ENCODE results near the gene MAP3K4. TPM values are rescaled to one million over a fixed set of nuclear protein-coding genes. Genes with fewer than 3 reads are reported as not detected.

MAP3K4 gene
- total RNA-seq, 1 experiment from 2014 or later = 27.9 TPM

DNA sequence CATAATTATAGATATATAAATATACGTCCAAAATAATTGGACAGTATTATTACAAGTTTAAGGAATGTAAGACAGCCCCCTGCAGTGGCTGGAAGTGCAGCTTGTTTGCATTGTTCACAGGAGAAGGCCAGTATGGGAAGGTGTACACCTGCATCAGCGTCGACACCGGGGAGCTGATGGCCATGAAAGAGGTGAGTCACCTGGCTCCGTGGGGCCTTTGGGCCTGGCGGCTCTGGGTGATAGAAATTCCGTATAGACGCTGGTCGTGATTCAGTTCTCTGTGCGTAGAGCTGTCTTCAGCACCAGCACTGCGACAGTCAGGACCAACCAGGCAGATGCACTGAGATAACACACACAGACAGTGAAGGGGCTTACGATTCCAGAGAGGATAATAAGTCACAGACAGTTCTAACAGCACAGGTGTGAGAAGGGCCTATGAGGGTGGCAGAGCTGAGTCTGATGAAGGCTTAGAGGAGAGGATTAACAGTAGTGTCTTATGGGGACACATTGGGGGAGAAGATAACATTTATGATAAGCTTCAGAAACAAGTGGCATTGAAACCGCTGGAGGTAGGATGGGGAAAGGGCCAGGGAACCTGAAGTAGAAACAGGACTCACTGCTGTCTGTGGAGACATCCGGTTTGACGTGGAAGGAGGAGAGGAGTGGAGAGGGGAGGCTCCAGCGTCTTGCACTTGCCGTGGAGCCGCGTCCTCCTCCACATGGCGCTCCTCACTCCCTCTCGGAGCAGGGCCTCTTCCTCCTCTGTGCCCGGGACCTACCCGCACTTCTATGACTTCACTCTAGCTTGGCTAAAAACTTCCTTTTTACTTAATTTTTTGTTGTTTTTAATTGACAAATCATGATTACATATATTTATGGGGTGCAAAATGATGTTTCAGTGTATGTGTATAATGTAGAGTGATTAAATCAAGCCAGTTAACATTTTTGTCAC lies 116.5 kb downstream of the MAP3K4 start:
- ATAC-seq (no peak), DNase-seq (no peak)
- Histone ChIP-seq H3K79me2 (ENCODE audit: low read length) (no peaks in the 10 kb centered on the region), H3K9me2 (replicated peaks; ENCODE audit: low read length) (no peaks in the 10 kb centered on the region), H3K4me2 (ENCODE audit: low read length) (no peak overlapping the region), H3K4me3 (ENCODE audit: low read length) (no peak overlapping the region), H3K27me3 (ENCODE audit: low read length) (no peaks in the 10 kb centered on the region), H3K27ac (ENCODE audit: low read length) (no peak overlapping the region), H4K20me1 (ENCODE audit: low read length) (no peaks in the 10 kb centered on the region), H2AFZ (ENCODE audit: low read length) (no peak overlapping the region), H3K9me3 (ENCODE audit: low read length) (no peaks in the 10 kb centered on the region), H3K4me1 (ENCODE audit: insufficient read depth, low read length) (peaks cover 23% of the 10 kb centered on the region), H3F3A (ENCODE audit: low read length, unreplicated experiment) (peaks cover 3% of the 10 kb centered on the region), H3K36me3 (ENCODE audit: low read depth, low read length) (peaks cover 57% of the 10 kb centered on the region), H3K9ac (ENCODE audit: low read length) (no peak overlapping the region)
- POLR2A ChIA-PET (ENCODE audit: unreplicated experiment) = no interaction called here
- intact Hi-C loops (cut with micrococcal nuclease) = no loop called here
- CTCF ChIA-PET = no interaction called here
- BruUV-seq (replicated peaks) = no TSS peak
- TF ChIP-seq, protein P1, sequence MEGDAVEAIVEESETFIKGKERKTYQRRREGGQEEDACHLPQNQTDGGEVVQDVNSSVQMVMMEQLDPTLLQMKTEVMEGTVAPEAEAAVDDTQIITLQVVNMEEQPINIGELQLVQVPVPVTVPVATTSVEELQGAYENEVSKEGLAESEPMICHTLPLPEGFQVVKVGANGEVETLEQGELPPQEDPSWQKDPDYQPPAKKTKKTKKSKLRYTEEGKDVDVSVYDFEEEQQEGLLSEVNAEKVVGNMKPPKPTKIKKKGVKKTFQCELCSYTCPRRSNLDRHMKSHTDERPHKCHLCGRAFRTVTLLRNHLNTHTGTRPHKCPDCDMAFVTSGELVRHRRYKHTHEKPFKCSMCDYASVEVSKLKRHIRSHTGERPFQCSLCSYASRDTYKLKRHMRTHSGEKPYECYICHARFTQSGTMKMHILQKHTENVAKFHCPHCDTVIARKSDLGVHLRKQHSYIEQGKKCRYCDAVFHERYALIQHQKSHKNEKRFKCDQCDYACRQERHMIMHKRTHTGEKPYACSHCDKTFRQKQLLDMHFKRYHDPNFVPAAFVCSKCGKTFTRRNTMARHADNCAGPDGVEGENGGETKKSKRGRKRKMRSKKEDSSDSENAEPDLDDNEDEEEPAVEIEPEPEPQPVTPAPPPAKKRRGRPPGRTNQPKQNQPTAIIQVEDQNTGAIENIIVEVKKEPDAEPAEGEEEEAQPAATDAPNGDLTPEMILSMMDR (conservative IDR thresholded peaks at IDR 0.05; ENCODE audit: low read depth, low read length) = no peak
- TF ChIP-seq EZH2phosphoT487 (IDR thresholded peaks at IDR 0.05; ENCODE audit: borderline replicate concordance, low read length) = no peak
- no peak for TF ChIP-seq EZH2 (IDR thresholded peaks at IDR 0.05; ENCODE audit: low read length, unreplicated experiment)

DNA sequence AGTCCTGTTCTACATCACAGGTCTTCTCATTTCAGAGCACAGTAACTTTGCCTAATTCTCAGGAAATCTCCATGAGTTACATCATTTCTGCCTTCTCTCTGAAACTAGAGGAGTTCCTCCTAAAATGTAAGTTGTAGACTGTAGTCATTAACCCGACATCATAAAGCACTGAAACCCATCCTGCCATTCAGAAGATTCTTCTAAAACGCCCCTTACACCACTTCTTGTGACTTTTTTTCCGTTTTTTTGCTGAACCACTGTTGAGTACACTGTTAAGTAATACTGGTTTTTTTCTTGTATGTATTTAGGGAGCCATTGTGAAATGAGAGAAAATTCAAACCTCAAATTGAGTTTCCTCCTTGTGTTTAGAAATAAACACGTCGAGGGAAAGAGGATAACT lies 117.3 kb downstream of the MAP3K4 start:
- Histone ChIP-seq H3K4me3 (ENCODE audit: low read length) (no peak overlapping the region), H3K9ac (ENCODE audit: low read length) (no peak overlapping the region), H4K20me1 (ENCODE audit: low read length) (no peaks in the 10 kb centered on the region), H3K27ac (ENCODE audit: low read length) (no peak overlapping the region), H3K4me2 (ENCODE audit: low read length) (no peak overlapping the region), H3F3A (ENCODE audit: low read length, unreplicated experiment) (peaks cover 3% of the 10 kb centered on the region), H3K27me3 (ENCODE audit: low read length) (no peaks in the 10 kb centered on the region), H2AFZ (ENCODE audit: low read length) (no peak overlapping the region), H3K4me1 (ENCODE audit: insufficient read depth, low read length) (peaks cover 23% of the 10 kb centered on the region), H3K36me3 (ENCODE audit: low read depth, low read length) (peaks cover 54% of the 10 kb centered on the region), H3K9me3 (ENCODE audit: low read length) (no peaks in the 10 kb centered on the region), H3K79me2 (ENCODE audit: low read length) (no peaks in the 10 kb centered on the region), H3K9me2 (replicated peaks; ENCODE audit: low read length) (no peaks in the 10 kb centered on the region)
- BruUV-seq (replicated peaks) = no TSS peak
- ChIA-PET CTCF (no interaction called here), POLR2A (ENCODE audit: unreplicated experiment) (no interaction called here)
- intact Hi-C loops (cut with micrococcal nuclease) = no loop called here
- TF ChIP-seq EZH2phosphoT487 (IDR thresholded peaks at IDR 0.05; ENCODE audit: borderline replicate concordance, low read length) (no peak), EZH2 (IDR thresholded peaks at IDR 0.05; ENCODE audit: low read length, unreplicated experiment) (no peak)
- TF ChIP-seq, protein P1 (conservative IDR thresholded peaks at IDR 0.05; ENCODE audit: low read depth, low read length) = no peak
- no peak for DNase-seq
- no peak for ATAC-seq

DNA sequence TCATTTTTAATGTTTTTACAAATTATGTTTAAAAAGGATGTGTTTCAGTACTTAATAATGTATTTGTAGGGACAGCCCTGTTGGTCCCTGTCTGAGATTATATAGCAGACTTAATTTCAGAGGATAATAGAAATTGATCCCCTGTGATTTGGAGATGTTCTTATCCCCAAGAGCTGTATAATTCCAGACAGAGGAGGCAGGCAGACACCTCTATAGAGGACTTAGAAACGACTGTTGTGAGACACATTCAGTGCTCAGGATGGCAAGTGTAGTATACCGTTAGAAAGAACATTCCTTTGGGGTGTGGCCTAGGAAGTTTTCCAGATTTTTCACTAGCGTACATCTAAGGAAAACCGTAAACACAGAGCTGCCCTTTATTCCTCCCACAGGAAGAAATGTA lies 117.8 kb downstream of the MAP3K4 start:
- Histone ChIP-seq H3K9me2 (replicated peaks; ENCODE audit: low read length) (no peaks in the 10 kb centered on the region), H3F3A (ENCODE audit: low read length, unreplicated experiment) (peaks cover 3% of the 10 kb centered on the region), H3K9ac (ENCODE audit: low read length) (no peak overlapping the region), H3K4me3 (ENCODE audit: low read length) (no peak overlapping the region), H3K9me3 (ENCODE audit: low read length) (no peaks in the 10 kb centered on the region), H3K4me2 (ENCODE audit: low read length) (no peak overlapping the region), H4K20me1 (ENCODE audit: low read length) (no peaks in the 10 kb centered on the region), H3K27me3 (ENCODE audit: low read length) (no peaks in the 10 kb centered on the region), H3K36me3 (ENCODE audit: low read depth, low read length) (peaks cover 58% of the 10 kb centered on the region), H2AFZ (ENCODE audit: low read length) (no peak overlapping the region), H3K4me1 (ENCODE audit: insufficient read depth, low read length) (peaks cover 23% of the 10 kb centered on the region), H3K27ac (ENCODE audit: low read length) (no peak overlapping the region), H3K79me2 (ENCODE audit: low read length) (no peaks in the 10 kb centered on the region)
- no peak for TF ChIP-seq EZH2 (IDR thresholded peaks at IDR 0.05; ENCODE audit: low read length, unreplicated experiment)
- no peak for TF ChIP-seq EZH2phosphoT487 (IDR thresholded peaks at IDR 0.05; ENCODE audit: borderline replicate concordance, low read length)
- TF ChIP-seq, protein P1 (conservative IDR thresholded peaks at IDR 0.05; ENCODE audit: low read depth, low read length) = no peak
- ATAC-seq = no peak
- BruUV-seq (replicated peaks) = no TSS peak
- DNase-seq = no peak
- ChIA-PET CTCF (no interaction called here), POLR2A (ENCODE audit: unreplicated experiment) (no interaction called here)
- intact Hi-C loops (cut with micrococcal nuclease) = no loop called here
